Peyer's patch (tissue), 4 donors: ENCODE results near the gene AGBL4. TPM values are rescaled to one million over a fixed set of nuclear protein-coding genes. Genes with fewer than 3 reads are reported as not detected.

Experiments used
- DNase-seq, 3 donors: peaks; one replicate each; pipeline ENCODE4 v3.0.0-alpha.2; 2017 to 2019
- H3K27ac ChIP-seq, 4 donors: fragments of 200-600 bp; sonication (generic); one replicate each; pipeline ENCODE4 v1.5.1; 2016 to 2019
- H3K27me3 ChIP-seq, 2 donors: fragments of 200-600 bp; sonication (generic); one replicate each; pipeline ENCODE4 v1.5.1; 2019
- H3K36me3 ChIP-seq, 3 donors: fragments of 200-600 bp; sonication (generic); one replicate each; pipeline ENCODE4 v1.5.1; 2016 to 2019
- H3K4me1 ChIP-seq, 4 donors: fragments of 200-600 bp; sonication (generic); one replicate each; pipeline ENCODE4 v1.5.1; 2016 to 2019
- H3K4me3 ChIP-seq, 4 donors: fragments of 200-600 bp; sonication (generic); 1 replicate in 3 of 4; 2 replicates in 1 of 4; pipeline ENCODE4 v1.5.1; 2016 to 2019; ENCODE audit warnings: mild to moderate bottlenecking in 1 of 4
- H3K9me3 ChIP-seq, 4 donors: fragments of 200-600 bp; sonication (generic); one replicate each; pipeline ENCODE4 v1.5.1; 2016 to 2019; ENCODE audit warnings: mild to moderate bottlenecking in 1 of 4
- POLR2A ChIP-seq, 2 donors: fragments of 450-650 bp; IDR thresholded peaks; one replicate each; pipeline ENCODE4 v1.5.1; 2017; ENCODE audit warnings: antibody characterized with exemption in 2 of 2, mild to moderate bottlenecking in 2 of 2, moderate library complexity in 2 of 2
- total RNA-seq, 4 donors: library from RNA; depleted of rRNA; stranded (reverse); fragments of >200 nt; gene quantifications; one replicate each; pipeline ENCODE4 v1.1.0, GENCODE V29; 2016
- TF ChIP-seq, protein P1 (sequence below), 6 experiments: fragments of 450-650 bp in 4 of 6; fragments of 200-600 bp in 2 of 6; sonication (generic) in 1 of 6; IDR thresholded peaks; one replicate each; pipeline ENCODE4 v1.5.1; 2017 to 2019; ENCODE audit warnings: antibody characterized with exemption in 6 of 6, mild to moderate bottlenecking in 3 of 6, moderate library complexity in 1 of 6

Gene AGBL4
- total RNA-seq, 4 donors from 2014 or later: 2.5 TPM; not detected in 3

GRCh38 chr1:49226758-49227157 is 797.0 kb downstream of the AGBL4 start:
- DNase-seq: no peak
- Histone ChIP-seq H3K27me3 (no peaks in the 10 kb centered on the region), H3K9me3 (no peaks in the 10 kb centered on the region), H3K36me3 (no peaks in the 10 kb centered on the region), H3K4me1 (no peaks in the 10 kb centered on the region), H3K27ac (no peak overlapping the region), H3K4me3 (no peak overlapping the region)
- no peak for TF ChIP-seq POLR2A (IDR thresholded peaks at IDR 0.05)
- TF ChIP-seq, protein P1, sequence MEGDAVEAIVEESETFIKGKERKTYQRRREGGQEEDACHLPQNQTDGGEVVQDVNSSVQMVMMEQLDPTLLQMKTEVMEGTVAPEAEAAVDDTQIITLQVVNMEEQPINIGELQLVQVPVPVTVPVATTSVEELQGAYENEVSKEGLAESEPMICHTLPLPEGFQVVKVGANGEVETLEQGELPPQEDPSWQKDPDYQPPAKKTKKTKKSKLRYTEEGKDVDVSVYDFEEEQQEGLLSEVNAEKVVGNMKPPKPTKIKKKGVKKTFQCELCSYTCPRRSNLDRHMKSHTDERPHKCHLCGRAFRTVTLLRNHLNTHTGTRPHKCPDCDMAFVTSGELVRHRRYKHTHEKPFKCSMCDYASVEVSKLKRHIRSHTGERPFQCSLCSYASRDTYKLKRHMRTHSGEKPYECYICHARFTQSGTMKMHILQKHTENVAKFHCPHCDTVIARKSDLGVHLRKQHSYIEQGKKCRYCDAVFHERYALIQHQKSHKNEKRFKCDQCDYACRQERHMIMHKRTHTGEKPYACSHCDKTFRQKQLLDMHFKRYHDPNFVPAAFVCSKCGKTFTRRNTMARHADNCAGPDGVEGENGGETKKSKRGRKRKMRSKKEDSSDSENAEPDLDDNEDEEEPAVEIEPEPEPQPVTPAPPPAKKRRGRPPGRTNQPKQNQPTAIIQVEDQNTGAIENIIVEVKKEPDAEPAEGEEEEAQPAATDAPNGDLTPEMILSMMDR (IDR thresholded peaks at IDR 0.05): no peak

- Histone ChIP-seq H3K4me3 (no peak overlapping the region), H3K27ac (no peak overlapping the region), H3K9me3 (no peaks in the 10 kb centered on the region), H3K27me3 (no peaks in the 10 kb centered on the region), H3K36me3 (no peaks in the 10 kb centered on the region), H3K4me1 (no peaks in the 10 kb centered on the region)
- TF ChIP-seq, protein P1 (IDR thresholded peaks at IDR 0.05): no peak
- no peak for TF ChIP-seq POLR2A (IDR thresholded peaks at IDR 0.05)
- DNase-seq: no peak
These were observed 798.3 kb downstream of the AGBL4 start for GRCh38 chr1:49225464-49225863.

GRCh38 chr1:49213301-49213700 is 810.5 kb downstream of the AGBL4 start:
- TF ChIP-seq, protein P1 (IDR thresholded peaks at IDR 0.05): no peak
- no peak for TF ChIP-seq POLR2A (IDR thresholded peaks at IDR 0.05)
- H3K4me3 ChIP-seq: no peak overlapping the region
- H3K9me3 ChIP-seq: no peaks in the 10 kb centered on the region
- H3K27ac ChIP-seq: no peak overlapping the region
- no peaks in the 10 kb centered on the region for H3K36me3 ChIP-seq
- H3K27me3 ChIP-seq: no peaks in the 10 kb centered on the region
- H3K4me1 ChIP-seq: no peaks in the 10 kb centered on the region
- DNase-seq: no peak

- no peaks in the 10 kb centered on the region for H3K36me3 ChIP-seq
- no peaks in the 10 kb centered on the region for H3K27me3 ChIP-seq
- no peak overlapping the region for H3K4me3 ChIP-seq
- H3K27ac ChIP-seq: no peak overlapping the region
- TF ChIP-seq POLR2A (IDR thresholded peaks at IDR 0.05): no peak
- TF ChIP-seq, protein P1 (IDR thresholded peaks at IDR 0.05): no peak
- no peak for DNase-seq
- no peaks in the 10 kb centered on the region for H3K4me1 ChIP-seq
- H3K9me3 ChIP-seq: no peaks in the 10 kb centered on the region
These were observed 815.0 kb downstream of the AGBL4 start for GRCh38 chr1:49208712-49209111.

DNA sequence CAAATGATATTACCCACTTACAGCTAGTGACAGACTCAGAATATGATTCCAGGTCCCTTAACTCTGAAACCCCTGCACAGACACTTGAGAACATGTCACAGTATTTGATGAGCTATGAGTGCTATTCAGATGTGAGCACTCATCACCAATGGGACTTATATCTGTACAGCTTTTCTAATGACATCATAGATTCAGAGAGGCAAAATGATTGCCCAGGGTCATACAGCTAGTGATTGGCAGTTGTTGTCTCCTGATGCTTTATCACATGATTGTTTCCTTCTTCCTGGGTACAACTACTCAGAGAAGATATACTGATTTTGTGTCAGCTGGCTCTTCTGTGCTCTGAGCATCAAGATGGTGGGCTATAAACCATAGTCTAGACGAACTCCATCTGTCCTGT is 819.0 kb downstream of the AGBL4 start:
- Histone ChIP-seq H3K27me3 (no peaks in the 10 kb centered on the region), H3K27ac (no peak overlapping the region), H3K4me1 (no peaks in the 10 kb centered on the region), H3K9me3 (no peaks in the 10 kb centered on the region), H3K4me3 (no peak overlapping the region), H3K36me3 (no peaks in the 10 kb centered on the region)
- DNase-seq: no peak
- TF ChIP-seq, protein P1 (IDR thresholded peaks at IDR 0.05): no peak
- no peak for TF ChIP-seq POLR2A (IDR thresholded peaks at IDR 0.05)

GRCh38 chr1:49200738-49201137 is 823.0 kb downstream of the AGBL4 start:
- DNase-seq: no peak
- no peak overlapping the region for H3K27ac ChIP-seq

More at GRCh38 chr1:49200738-49201137, 823.0 kb downstream of the AGBL4 start:
- no peak for TF ChIP-seq POLR2A (IDR thresholded peaks at IDR 0.05)
- TF ChIP-seq, protein P1 (IDR thresholded peaks at IDR 0.05): no peak
- H3K27me3 ChIP-seq: no peaks in the 10 kb centered on the region
- no peaks in the 10 kb centered on the region for H3K36me3 ChIP-seq
- H3K4me1 ChIP-seq: no peaks in the 10 kb centered on the region
- no peak overlapping the region for H3K4me3 ChIP-seq
- no peaks in the 10 kb centered on the region for H3K9me3 ChIP-seq
